Measurements from ENCODE around the gene EPS8L1.
"Not testable (repeated sequence)": the region's sequence is repeated elsewhere in the genome, so short reads cannot be mapped to it uniquely, and the experiment has no call there.

- TF ChIP-seq CTCF (conservative IDR thresholded peaks at IDR 0.05); EZH2 (IDR thresholded peaks at IDR 0.05; ENCODE audit: low read depth): not testable (repeated sequence)
Observed at GRCh38 chr19:55032976-55033643, 42.6 kb upstream of the EPS8L1 start.

All from PC-9 (cell line).